ENCODE measurements around the gene DNAH14.

- no peak for TF ChIP-seq CTCF (IDR thresholded peaks at IDR 0.05)
- TF ChIP-seq ZFX (IDR thresholded peaks at IDR 0.05; ENCODE audit: borderline replicate concordance): no peak
Measured at GRCh38 chr1:225380691-225381090, 451.2 kb downstream of the DNAH14 start.

All from 22Rv1 (cell line).